ENCODE measurements around the gene VSTM4. TPM values are rescaled to one million over a fixed set of nuclear protein-coding genes. Genes with fewer than 3 reads are reported as not detected.

Gene VSTM4
- total RNA-seq, 1 experiment from 2014 or later: 0.07 TPM

- no TSS peak for BruUV-seq (replicated peaks)
- H3K9me2 ChIP-seq (ENCODE audit: insufficient read depth): no peaks in the 10 kb centered on the region
- intact Hi-C loops (cut with micrococcal nuclease): no loop called here
- no peaks in the 10 kb centered on the region for H3K4me1 ChIP-seq (ENCODE audit: control insufficient read depth in 1 of 2, insufficient read depth in 2 of 2, low read length in 2 of 2)
- no peaks in the 10 kb centered on the region for H3K9me3 ChIP-seq (ENCODE audit: control insufficient read depth in 1 of 2, insufficient read depth in 1 of 2, low read depth in 1 of 2, low read length in 2 of 2)
- H3K9ac ChIP-seq (ENCODE audit: low read length): no peak overlapping the region
- no peak overlapping the region for H2AFZ ChIP-seq (ENCODE audit: low read depth, low read length, poor library complexity, severe bottlenecking)
- H3K4me2 ChIP-seq (ENCODE audit: low read length): no peak overlapping the region
- H3K36me3 ChIP-seq (ENCODE audit: control insufficient read depth in 1 of 2, insufficient read depth in 2 of 2, low read length in 2 of 2): no peaks in the 10 kb centered on the region
- DNase-seq (ENCODE audit: low read depth, low spot score) (no peak), ATAC-seq (no peak)
- H3K27ac ChIP-seq (ENCODE audit: low read depth, low read length): no peak overlapping the region
- no peak overlapping the region for H3K4me3 ChIP-seq (replicated peaks in 1 of 2; ENCODE audit: low read depth in 1 of 2, low read length in 2 of 2)
- RAD21 ChIA-PET (ENCODE audit: low non-redundant PET in 1 of 2, low total read pairs in 2 of 2, uncharacterized antibody in 2 of 2, unreplicated experiment in 2 of 2): no interaction called here
- TF ChIP-seq CEBPB (IDR thresholded peaks at IDR 0.05; ENCODE audit: low read depth): no peak
- TF ChIP-seq ELF1 (IDR thresholded peaks at IDR 0.05; ENCODE audit: borderline replicate concordance, low read depth): no peak
- TF ChIP-seq SP1 (IDR thresholded peaks at IDR 0.05; ENCODE audit: low read depth): no peak
- TF ChIP-seq SIN3A (IDR thresholded peaks at IDR 0.05; ENCODE audit: low read depth): no peak
- TF ChIP-seq EZH2 (IDR thresholded peaks at IDR 0.05): no peak
- TF ChIP-seq, protein P1, sequence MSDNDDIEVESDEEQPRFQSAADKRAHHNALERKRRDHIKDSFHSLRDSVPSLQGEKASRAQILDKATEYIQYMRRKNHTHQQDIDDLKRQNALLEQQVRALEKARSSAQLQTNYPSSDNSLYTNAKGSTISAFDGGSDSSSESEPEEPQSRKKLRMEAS (IDR thresholded peaks at IDR 0.05): no peak
- TF ChIP-seq, protein P2, sequence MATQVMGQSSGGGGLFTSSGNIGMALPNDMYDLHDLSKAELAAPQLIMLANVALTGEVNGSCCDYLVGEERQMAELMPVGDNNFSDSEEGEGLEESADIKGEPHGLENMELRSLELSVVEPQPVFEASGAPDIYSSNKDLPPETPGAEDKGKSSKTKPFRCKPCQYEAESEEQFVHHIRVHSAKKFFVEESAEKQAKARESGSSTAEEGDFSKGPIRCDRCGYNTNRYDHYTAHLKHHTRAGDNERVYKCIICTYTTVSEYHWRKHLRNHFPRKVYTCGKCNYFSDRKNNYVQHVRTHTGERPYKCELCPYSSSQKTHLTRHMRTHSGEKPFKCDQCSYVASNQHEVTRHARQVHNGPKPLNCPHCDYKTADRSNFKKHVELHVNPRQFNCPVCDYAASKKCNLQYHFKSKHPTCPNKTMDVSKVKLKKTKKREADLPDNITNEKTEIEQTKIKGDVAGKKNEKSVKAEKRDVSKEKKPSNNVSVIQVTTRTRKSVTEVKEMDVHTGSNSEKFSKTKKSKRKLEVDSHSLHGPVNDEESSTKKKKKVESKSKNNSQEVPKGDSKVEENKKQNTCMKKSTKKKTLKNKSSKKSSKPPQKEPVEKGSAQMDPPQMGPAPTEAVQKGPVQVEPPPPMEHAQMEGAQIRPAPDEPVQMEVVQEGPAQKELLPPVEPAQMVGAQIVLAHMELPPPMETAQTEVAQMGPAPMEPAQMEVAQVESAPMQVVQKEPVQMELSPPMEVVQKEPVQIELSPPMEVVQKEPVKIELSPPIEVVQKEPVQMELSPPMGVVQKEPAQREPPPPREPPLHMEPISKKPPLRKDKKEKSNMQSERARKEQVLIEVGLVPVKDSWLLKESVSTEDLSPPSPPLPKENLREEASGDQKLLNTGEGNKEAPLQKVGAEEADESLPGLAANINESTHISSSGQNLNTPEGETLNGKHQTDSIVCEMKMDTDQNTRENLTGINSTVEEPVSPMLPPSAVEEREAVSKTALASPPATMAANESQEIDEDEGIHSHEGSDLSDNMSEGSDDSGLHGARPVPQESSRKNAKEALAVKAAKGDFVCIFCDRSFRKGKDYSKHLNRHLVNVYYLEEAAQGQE (IDR thresholded peaks at IDR 0.05; ENCODE audit: low read depth): no peak
- TF ChIP-seq, protein P3, sequence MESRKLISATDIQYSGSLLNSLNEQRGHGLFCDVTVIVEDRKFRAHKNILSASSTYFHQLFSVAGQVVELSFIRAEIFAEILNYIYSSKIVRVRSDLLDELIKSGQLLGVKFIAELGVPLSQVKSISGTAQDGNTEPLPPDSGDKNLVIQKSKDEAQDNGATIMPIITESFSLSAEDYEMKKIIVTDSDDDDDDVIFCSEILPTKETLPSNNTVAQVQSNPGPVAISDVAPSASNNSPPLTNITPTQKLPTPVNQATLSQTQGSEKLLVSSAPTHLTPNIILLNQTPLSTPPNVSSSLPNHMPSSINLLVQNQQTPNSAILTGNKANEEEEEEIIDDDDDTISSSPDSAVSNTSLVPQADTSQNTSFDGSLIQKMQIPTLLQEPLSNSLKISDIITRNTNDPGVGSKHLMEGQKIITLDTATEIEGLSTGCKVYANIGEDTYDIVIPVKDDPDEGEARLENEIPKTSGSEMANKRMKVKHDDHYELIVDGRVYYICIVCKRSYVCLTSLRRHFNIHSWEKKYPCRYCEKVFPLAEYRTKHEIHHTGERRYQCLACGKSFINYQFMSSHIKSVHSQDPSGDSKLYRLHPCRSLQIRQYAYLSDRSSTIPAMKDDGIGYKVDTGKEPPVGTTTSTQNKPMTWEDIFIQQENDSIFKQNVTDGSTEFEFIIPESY (IDR thresholded peaks at IDR 0.05; ENCODE audit: extremely low read depth, insufficient replicate concordance, low read length): no peak
- no peak for TF ChIP-seq POLR2AphosphoS5 (IDR thresholded peaks at IDR 0.05; ENCODE audit: low read depth, low read length)
- no peak for TF ChIP-seq RAD21 (IDR thresholded peaks at IDR 0.05; ENCODE audit: low read depth)
- TF ChIP-seq SRF (IDR thresholded peaks at IDR 0.05; ENCODE audit: low read depth): no peak
- no peak for TF ChIP-seq ATF3 (IDR thresholded peaks at IDR 0.05)
- no peak for TF ChIP-seq ZFX (IDR thresholded peaks at IDR 0.05)
- TF ChIP-seq EGR1 (IDR thresholded peaks at IDR 0.05; ENCODE audit: low read depth): no peak
- no peak for TF ChIP-seq POLR2A (IDR thresholded peaks at IDR 0.05; ENCODE audit: borderline replicate concordance, extremely low read depth, insufficient read depth, insufficient read length)
- TF ChIP-seq CBX3 (IDR thresholded peaks at IDR 0.05; ENCODE audit: low read depth): no peak
- no peak for TF ChIP-seq CTCF (IDR thresholded peaks at IDR 0.05 in 2 of 3, conservative IDR thresholded peaks at IDR 0.05 in 1 of 3; ENCODE audit: borderline replicate concordance in 1 of 3, insufficient read depth in 1 of 3, low read depth in 2 of 3, low read length in 2 of 3)
- no peak for TF ChIP-seq TCF7L2 (IDR thresholded peaks at IDR 0.05; ENCODE audit: borderline replicate concordance, extremely low read depth, insufficient read depth, insufficient read length)
- H4K20me1 ChIP-seq (ENCODE audit: insufficient read depth): no peaks in the 10 kb centered on the region
- CTCF ChIA-PET: no interaction called here
- H3K79me2 ChIP-seq (ENCODE audit: insufficient read depth, low read length): no peaks in the 10 kb centered on the region
- POLR2A ChIA-PET: no interaction called here
- peaks cover 6% of the 10 kb centered on the region; the same call in 1 of the 2 replicates for H3K27me3 ChIP-seq (ENCODE audit: insufficient read depth, low read length)
Observed at GRCh38 chr10:49111320-49111698, 4.0 kb downstream of the VSTM4 start.
